HG03025 (cell line): ENCODE measurements around the gene RAD18.

Experiments
- ATAC-seq: cut with Tn5 transposase; IDR thresholded peaks from one replicate; pipeline ENCODE4 v1.9.1; 2021; ENCODE audit warnings: mild to moderate bottlenecking, moderate library complexity; ENCODE audit not compliant: unreplicated experiment, low FRiP score

Gene RAD18

GRCh38 chr3:8903191-8903590 is 60.1 kb downstream of the RAD18 start:
- ATAC-seq, result no peak

GRCh38 chr3:8900869-8901268 is 62.4 kb downstream of the RAD18 start:
- no peak for ATAC-seq

GRCh38 chr3:8899876-8900460 is 63.3 kb downstream of the RAD18 start:
- ATAC-seq, result no peak

- ATAC-seq, result no peak
These were observed 67.4 kb downstream of the RAD18 start for GRCh38 chr3:8895829-8896228.

GRCh38 chr3:8893001-8893400 is 70.3 kb downstream of the RAD18 start:
- ATAC-seq, result no peak

- no peak for ATAC-seq
These were observed 71.5 kb downstream of the RAD18 start for GRCh38 chr3:8891774-8892173.

GRCh38 chr3:8891303-8891702 is 72.0 kb downstream of the RAD18 start:
- ATAC-seq, result no peak

- no peak for ATAC-seq
These were observed 74.9 kb downstream of the RAD18 start for GRCh38 chr3:8888301-8888915.

- ATAC-seq, result no peak
These were observed 75.6 kb downstream of the RAD18 start for GRCh38 chr3:8887435-8888300.

GRCh38 chr3:8886546-8886945 is 76.7 kb downstream of the RAD18 start:
- no peak for ATAC-seq

GRCh38 chr3:8885536-8886316 is 77.5 kb downstream of the RAD18 start:
- ATAC-seq, result no peak

GRCh38 chr3:8884630-8885290 is 78.5 kb downstream of the RAD18 start:
- no peak for ATAC-seq

GRCh38 chr3:8882642-8883041 is 80.6 kb downstream of the RAD18 start:
- ATAC-seq, result no peak

GRCh38 chr3:8882171-8882593 is 81.1 kb downstream of the RAD18 start:
- no peak for ATAC-seq

GRCh38 chr3:8879347-8879944 is 83.8 kb downstream of the RAD18 start:
- no peak for ATAC-seq

GRCh38 chr3:8875836-8876235 is 87.4 kb downstream of the RAD18 start:
- no peak for ATAC-seq

- ATAC-seq, result no peak
These were observed 89.5 kb downstream of the RAD18 start for GRCh38 chr3:8873740-8874139.

GRCh38 chr3:8872261-8872660 is 91.0 kb downstream of the RAD18 start:
- ATAC-seq, result no peak

- ATAC-seq, result no peak
These were observed 92.0 kb downstream of the RAD18 start for GRCh38 chr3:8871306-8871705.

GRCh38 chr3:8870134-8870533 is 93.1 kb downstream of the RAD18 start:
- ATAC-seq, result no peak
